ENCODE data around the gene SP3. TPM values are rescaled to one million over a fixed set of nuclear protein-coding genes. Genes with fewer than 3 reads are reported as not detected.
A peak's percentile ranks its signal among the peaks of the same experiment; 100 is the strongest.

Gene SP3
- polyA plus RNA-seq, 1 experiment, result 71.8 TPM

DNA sequence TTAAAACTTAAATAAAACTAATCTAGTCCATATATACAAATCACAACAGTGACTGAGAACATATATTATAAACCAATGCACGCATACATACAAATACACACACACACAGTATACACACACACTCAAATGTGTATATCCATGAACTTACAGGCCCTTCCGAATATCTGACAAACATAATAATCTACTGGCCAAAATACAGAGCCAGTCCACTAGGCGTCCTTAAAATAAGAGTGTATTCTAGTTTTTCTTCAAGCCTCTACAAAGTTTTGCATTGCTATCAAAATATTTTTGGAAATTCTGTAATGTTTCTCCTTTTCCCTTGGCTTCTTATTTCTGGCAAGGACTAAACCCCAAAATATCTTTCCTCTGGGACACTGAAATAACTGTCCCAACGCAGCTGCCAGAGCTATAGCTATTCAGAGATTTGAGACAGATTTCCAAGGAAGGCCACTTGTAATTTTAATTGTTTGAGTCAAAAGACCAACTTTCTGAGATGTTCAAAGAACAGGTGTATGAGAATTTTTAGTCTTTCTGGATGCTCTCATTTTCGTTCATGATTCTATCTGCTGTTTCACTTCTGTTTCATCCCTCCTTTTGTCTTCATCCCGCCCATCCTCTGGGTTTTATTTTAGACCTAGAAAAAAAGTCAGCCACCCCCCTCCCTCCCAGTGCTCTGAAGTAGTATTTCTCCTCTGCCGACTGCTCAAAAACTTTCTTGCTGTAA lies 24.1 kb upstream of the SP3 start:
- Histone ChIP-seq H3K9me3 (ENCODE audit: control insufficient read depth, insufficient read depth, low read length) (no peaks in the 10 kb centered on the region), H3K27me3 (ENCODE audit: control insufficient read depth, insufficient read depth, low read length) (no peaks in the 10 kb centered on the region), H3K27ac (ENCODE audit: low read depth, low read length) (no peak overlapping the region), H3K4me3 (ENCODE audit: low read depth, low read length) (no peak overlapping the region)
- TF ChIP-seq, protein P1, sequence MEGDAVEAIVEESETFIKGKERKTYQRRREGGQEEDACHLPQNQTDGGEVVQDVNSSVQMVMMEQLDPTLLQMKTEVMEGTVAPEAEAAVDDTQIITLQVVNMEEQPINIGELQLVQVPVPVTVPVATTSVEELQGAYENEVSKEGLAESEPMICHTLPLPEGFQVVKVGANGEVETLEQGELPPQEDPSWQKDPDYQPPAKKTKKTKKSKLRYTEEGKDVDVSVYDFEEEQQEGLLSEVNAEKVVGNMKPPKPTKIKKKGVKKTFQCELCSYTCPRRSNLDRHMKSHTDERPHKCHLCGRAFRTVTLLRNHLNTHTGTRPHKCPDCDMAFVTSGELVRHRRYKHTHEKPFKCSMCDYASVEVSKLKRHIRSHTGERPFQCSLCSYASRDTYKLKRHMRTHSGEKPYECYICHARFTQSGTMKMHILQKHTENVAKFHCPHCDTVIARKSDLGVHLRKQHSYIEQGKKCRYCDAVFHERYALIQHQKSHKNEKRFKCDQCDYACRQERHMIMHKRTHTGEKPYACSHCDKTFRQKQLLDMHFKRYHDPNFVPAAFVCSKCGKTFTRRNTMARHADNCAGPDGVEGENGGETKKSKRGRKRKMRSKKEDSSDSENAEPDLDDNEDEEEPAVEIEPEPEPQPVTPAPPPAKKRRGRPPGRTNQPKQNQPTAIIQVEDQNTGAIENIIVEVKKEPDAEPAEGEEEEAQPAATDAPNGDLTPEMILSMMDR (IDR thresholded peaks at IDR 0.05; ENCODE audit: low read depth, low read length), result no peak
- ChIA-PET CTCF (no interaction called here), POLR2A (no interaction called here)
- DNase-seq (ENCODE audit: low read depth, low spot score), result no peak

DNA sequence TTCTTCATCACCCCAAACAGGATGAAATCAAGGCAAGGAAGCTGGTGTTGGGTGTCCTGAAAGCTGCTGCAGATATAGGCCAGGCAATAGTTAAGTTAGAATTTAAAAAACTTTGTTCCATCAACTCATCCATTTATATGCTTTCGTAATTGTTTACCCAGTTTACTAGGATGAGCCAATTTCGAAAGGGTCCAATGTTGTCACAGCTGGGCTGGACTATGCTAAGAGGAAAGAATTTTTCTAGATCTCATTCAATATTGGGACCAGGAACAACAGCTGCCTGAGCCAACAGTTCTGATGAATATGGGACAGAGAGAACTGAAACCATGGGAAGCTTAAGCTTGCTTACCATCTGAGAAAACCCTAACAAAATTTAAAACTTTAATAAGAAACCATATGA lies 21.6 kb upstream of the SP3 start:
- CTCF ChIA-PET, result interaction anchor here (1.3 to 1.4 kb wide), 2 partner anchors 102 to 355 kb away, joined by 3 read pairs; no protein-coding TSS in a partner anchor
- TF ChIP-seq, protein P1 (IDR thresholded peaks at IDR 0.05; ENCODE audit: low read depth, low read length), result no peak
- H3K4me3 ChIP-seq (ENCODE audit: low read depth, low read length), result no peak overlapping the region
- DNase-seq (ENCODE audit: low read depth, low spot score), result no peak
- no peaks in the 10 kb centered on the region for H3K27me3 ChIP-seq (ENCODE audit: control insufficient read depth, insufficient read depth, low read length)
- POLR2A ChIA-PET, result interaction anchor here (0.8 kb wide), 1 partner anchor 133 kb away, joined by 3 read pairs; no protein-coding TSS in a partner anchor
- no peaks in the 10 kb centered on the region for H3K9me3 ChIP-seq (ENCODE audit: control insufficient read depth, insufficient read depth, low read length)
- H3K27ac ChIP-seq (ENCODE audit: low read depth, low read length), result no peak overlapping the region

DNA sequence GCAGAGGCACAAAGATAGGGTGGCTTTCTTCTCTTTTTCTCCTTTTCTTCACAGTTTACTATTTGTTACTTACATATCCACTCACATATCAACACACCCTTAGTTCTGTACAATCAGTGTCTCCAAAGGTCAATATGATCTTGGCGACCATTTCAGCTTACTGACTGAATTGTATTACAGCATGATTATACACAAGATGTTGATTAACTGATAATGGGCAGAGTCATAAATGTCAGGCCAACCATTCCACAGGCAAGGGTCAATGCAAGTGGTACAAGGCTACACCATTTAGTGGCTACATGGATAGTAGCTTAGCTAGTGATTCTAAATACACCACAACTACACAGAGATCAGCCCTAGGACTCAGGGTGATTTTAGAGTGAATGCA lies 20.4 kb upstream of the SP3 start:
- no peak for DNase-seq (ENCODE audit: low read depth, low spot score)
- no peak overlapping the region for H3K27ac ChIP-seq (ENCODE audit: low read depth, low read length)
- H3K4me3 ChIP-seq (ENCODE audit: low read depth, low read length), result no peak overlapping the region
- ChIA-PET POLR2A (no interaction called here), CTCF (interaction anchor here (1.4 kb wide), 1 partner anchor 356 kb away, joined by 3 read pairs; no protein-coding TSS in a partner anchor)
- H3K27me3 ChIP-seq (ENCODE audit: control insufficient read depth, insufficient read depth, low read length), result no peaks in the 10 kb centered on the region
- no peaks in the 10 kb centered on the region for H3K9me3 ChIP-seq (ENCODE audit: control insufficient read depth, insufficient read depth, low read length)
- TF ChIP-seq, protein P1 (IDR thresholded peaks at IDR 0.05; ENCODE audit: low read depth, low read length), result no peak

DNA sequence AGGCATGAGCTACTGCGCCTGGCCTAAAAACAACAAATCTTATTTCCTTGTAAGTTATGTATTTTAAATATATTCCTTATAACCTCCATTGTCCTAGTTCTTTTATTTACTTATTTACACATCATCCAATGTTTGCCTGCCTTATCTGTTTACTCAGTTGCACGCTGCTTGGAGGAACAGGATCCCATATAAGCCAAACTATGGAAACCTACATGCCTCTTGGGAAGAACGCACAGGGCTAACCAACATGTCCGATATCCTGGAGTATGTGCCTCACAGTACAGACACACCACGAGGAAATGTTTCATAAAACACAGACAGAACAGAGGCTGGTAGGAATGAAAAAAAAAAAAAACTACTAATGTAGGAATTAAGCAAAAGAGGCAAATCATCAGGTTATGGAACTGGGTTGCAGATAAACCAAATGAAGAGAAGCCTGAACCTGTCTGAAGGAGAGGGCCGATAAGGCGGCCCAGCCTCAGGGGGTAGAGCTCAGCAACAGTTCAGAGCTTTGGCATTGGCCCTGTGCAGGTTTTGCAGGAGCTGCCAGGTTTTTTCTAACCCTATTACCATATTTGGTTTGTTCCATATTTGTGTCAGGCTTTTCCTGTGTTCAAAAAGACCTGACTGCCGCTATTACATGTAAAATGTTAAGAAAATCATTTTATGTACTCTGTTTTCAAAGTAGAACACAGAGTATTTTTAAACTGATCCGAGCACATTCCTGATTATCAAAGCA lies 19.9 kb upstream of the SP3 start:
- no peak for DNase-seq (ENCODE audit: low read depth, low spot score)
- TF ChIP-seq, protein P1 (IDR thresholded peaks at IDR 0.05; ENCODE audit: low read depth, low read length), result no peak
- Histone ChIP-seq H3K4me3 (ENCODE audit: low read depth, low read length) (no peak overlapping the region), H3K27me3 (ENCODE audit: control insufficient read depth, insufficient read depth, low read length) (no peaks in the 10 kb centered on the region), H3K27ac (ENCODE audit: low read depth, low read length) (no peak overlapping the region), H3K9me3 (ENCODE audit: control insufficient read depth, insufficient read depth, low read length) (no peaks in the 10 kb centered on the region)
- CTCF ChIA-PET, result no interaction called here
- POLR2A ChIA-PET, result no interaction called here

DNA sequence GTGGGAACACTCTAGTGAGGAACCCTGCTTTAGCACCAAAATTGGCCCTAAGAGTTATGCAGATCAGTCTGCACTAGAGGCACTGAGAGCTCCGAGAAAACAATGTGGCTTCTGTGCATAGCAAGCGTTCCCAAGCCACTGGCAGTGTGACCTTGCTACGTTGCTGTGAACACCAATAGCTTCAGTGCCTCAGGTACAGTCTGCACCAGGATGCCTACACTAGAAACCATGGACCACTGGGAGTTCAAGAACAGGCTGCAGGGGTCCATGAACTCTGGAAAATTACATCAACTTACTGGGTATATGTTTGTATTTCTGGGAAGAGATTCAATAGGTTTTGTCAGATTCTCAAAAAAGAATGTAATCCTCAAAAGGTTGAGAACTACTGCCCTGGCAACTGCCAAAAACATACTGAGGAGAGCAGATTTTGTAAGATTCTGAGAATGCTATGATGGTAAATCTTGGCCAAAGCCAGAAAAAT lies 18.3 kb upstream of the SP3 start:
- TF ChIP-seq, protein P1 (IDR thresholded peaks at IDR 0.05; ENCODE audit: low read depth, low read length), result no peak
- H3K9me3 ChIP-seq (ENCODE audit: control insufficient read depth, insufficient read depth, low read length), result no peaks in the 10 kb centered on the region
- no peak overlapping the region for H3K4me3 ChIP-seq (ENCODE audit: low read depth, low read length)
- H3K27me3 ChIP-seq (ENCODE audit: control insufficient read depth, insufficient read depth, low read length), result no peaks in the 10 kb centered on the region
- DNase-seq (ENCODE audit: low read depth, low spot score), result no peak
- ChIA-PET CTCF (no interaction called here), POLR2A (no interaction called here)
- H3K27ac ChIP-seq (ENCODE audit: low read depth, low read length), result peak overlapping the region; percentile 73
